VCaP (cell line): ENCODE data around the gene CBX6.

Source experiments
- H3K27ac ChIP-seq: fragments of 450-650 bp; 2 replicates; pipeline ENCODE4 v1.5.1; 2017
- CTCF ChIP-seq: fragments of 450-650 bp; conservative IDR thresholded peaks from 2 replicates; pipeline ENCODE4 v1.5.1; 2017; ENCODE audit warnings: mild to moderate bottlenecking, moderate library complexity

Gene CBX6

DNA sequence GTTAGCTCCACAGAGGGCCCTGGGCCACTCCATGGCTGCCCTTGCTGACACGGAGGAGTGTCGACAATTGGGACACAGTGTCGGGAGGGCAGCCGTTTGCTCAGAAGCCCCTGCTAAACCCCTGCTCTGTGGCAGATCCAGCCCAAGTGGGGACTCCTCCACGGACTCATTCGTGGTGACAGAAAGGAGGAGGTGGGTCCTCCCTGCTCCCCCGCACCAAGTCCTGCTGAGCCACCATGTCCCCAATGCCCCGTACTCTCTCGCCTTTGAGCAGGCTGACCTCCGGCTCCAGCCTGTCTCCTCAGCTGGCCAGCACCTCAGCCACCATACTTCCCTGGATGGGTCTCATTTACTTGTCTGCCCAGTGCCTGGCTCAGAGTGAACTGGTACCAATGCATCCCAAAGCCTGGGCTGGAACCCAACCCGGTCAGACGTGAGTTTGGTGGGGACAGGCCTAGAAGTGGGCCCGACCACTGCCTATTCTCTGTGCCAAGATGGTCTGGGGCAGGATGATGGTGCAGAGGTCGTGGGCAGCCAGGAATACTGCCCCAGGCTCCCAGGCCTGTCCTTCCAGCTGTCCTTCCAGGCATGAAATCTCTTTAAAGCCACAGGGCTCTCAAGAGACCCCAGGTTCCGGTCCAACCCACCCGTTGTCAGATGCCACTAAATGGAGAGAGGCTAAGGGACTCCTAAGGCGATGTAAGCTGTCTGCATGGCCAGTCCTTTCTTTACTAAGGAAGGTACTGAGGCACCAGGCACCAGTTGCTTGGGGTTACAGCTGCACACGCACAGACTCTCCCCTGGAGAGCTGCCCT lies 4.3 kb downstream of the CBX6 start:
- no peak for TF ChIP-seq CTCF
- no peak overlapping the region; the same call in 1 of the 2 replicates for H3K27ac ChIP-seq

DNA sequence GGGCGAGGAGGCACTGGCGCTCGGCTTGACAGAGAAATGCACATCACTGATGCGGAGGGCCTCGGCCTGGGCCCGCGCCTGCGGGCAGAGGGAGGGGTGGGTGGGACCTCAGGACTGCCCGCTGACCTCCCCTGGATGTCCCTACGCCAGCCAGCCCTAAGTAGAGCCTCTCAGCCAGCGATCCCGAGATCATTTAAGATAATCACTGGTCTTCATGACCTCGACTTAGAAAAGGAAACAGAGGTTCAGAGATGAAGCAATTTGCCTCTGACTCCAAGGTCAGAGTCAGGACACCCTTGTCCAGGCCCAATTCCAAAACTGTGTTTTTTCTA lies 4.9 kb downstream of the CBX6 start:
- no peak for TF ChIP-seq CTCF
- H3K27ac ChIP-seq = no peak overlapping the region

DNA sequence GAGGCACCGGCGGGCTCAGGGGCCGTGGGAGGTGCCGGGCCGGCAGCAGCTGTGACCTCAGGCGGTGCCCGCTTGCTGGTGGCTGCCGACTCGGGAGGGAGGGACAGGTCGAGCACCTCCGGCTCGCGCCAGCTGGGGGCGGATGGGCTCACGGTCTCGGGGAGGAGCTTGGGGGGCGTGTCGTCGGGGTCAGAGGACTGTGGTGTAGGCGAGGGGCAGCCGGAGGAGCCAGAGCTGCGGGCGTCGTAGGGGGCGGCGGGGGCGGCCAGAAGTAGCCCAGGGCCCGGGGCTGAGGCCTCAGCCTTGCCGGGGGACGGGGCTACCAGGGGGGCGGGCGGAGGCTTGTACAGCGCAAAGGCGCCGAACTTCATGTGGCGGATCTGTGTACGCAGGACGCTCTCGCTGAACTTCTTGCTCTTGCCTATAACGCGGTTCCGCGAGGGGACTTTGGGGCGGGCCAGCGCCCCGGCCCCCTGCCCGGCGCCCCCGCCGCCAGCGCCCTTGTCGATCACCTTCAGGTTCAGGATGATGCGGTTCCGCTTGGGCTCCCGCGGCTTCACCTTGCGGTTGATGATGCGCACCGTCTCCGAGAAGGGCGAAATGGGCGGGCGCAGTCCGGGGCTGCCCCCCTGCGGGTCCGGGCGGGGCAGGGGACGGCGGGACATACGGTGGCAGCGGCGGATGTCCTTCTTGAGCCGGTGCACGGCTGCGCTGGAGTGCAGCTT lies 5.5 kb downstream of the CBX6 start:
- no peak for TF ChIP-seq CTCF
- no peak overlapping the region for H3K27ac ChIP-seq

DNA sequence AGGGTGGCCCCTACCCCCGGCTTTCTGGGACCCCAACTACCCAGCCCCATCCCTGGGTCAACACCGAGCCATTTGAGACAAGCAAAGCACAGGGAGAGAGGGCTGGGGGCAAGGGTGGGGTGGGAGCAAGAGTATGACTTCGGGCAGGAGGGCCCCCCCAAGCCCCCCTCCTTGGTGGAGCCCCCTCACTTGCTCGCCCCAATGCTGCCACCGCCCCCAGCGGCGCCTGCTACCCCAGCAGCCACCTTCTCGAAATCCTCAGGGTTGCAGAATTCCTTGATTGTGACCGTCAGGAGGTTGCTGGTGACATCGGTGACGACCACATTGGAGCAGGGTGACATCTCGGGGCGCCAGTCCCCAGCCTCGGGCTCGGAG lies 6.0 kb downstream of the CBX6 start:
- 0 out of 2 replicates have a peak overlapping the region, but pooled peaks have one; percentile 62 for H3K27ac ChIP-seq
- no peak for TF ChIP-seq CTCF

DNA sequence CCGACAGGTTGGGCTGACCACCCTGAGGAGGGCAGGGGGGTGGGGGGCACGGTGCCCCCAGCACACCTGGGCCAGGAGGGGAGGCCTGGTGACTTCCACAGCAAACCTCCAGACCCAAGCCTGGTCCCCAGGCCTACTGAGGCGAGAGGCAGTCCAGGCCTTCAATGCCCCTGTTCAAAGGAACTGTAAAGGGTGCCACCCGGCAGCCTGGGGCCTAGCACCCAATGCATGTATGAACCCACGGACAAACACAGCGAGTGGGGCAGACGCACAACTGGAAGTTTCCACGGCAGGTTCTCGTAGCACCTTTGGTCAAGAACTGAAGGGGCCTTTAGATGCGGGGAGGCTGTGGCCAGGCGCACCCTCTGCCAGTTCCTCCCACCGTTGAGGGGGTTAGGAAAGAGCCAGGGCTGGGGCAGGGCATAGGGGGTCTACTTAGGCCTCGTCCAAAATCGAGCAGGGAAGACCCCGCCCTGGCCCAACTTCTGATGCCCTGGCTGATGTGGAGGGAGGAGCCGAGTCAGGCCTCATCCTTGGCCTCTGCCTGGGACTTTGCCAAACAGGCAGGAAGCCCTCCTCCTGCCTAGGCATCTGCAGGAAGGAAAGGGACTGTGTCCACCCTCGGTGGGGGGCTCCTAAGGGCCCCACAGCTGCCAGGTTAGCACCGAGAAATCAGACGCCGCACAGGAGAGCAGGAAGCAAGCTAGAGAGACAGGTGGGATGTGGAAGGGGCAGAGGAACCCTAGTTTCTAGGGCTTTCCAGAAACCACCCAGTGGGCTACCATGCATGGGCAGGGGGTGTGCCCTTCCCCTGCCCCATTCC lies 6.6 kb downstream of the CBX6 start:
- TF ChIP-seq CTCF = no peak
- H3K27ac ChIP-seq = peak overlapping the region; percentile 62

- no peak for TF ChIP-seq CTCF
- peak overlapping the region; percentile 62 for H3K27ac ChIP-seq
Observed at GRCh38 chr22:38864361-38865191, 7.4 kb downstream of the CBX6 start.
